Neural crest cell (in vitro differentiated cells): Measurements from ENCODE around the gene GNA14. TPM values are rescaled to one million over a fixed set of nuclear protein-coding genes. Genes with fewer than 3 reads are reported as not detected.

Experiments
- DNase-seq: peaks from one replicate; pipeline ENCODE4 v3.0.0; 2021; ENCODE audit warnings: low read depth, mixed read lengths, low spot score
- H3K27ac Mint-ChIP-seq: one replicate; pipeline ENCODE4 v1.8.0; 2021; ENCODE audit warnings: mild to moderate bottlenecking, mixed read lengths; ENCODE audit not compliant: unreplicated experiment
- H3K27me3 Mint-ChIP-seq: 2 replicates; pipeline ENCODE4 v1.8.0; 2021; ENCODE audit warnings: low read depth, mild to moderate bottlenecking, mixed read lengths
- H3K36me3 Mint-ChIP-seq: 2 replicates; pipeline ENCODE4 v1.8.0; 2021; ENCODE audit warnings: low read depth, mild to moderate bottlenecking, mixed read lengths
- H3K4me1 Mint-ChIP-seq: 2 replicates; pipeline ENCODE4 v1.8.0; 2021; ENCODE audit warnings: mixed read lengths
- H3K4me3 Mint-ChIP-seq: one replicate; pipeline ENCODE4 v1.8.0; 2021; ENCODE audit warnings: mild to moderate bottlenecking, mixed read lengths
- H3K9me3 Mint-ChIP-seq: 2 replicates; pipeline ENCODE4 v1.8.0; 2021; ENCODE audit warnings: mixed read lengths
- CTCF ChIP-seq: fragments of 200-600 bp; sonication (generic); conservative IDR thresholded peaks from 2 replicates; pipeline ENCODE4 v1.5.0; 2021; ENCODE audit warnings: antibody characterized with exemption, mild to moderate bottlenecking
- total RNA-seq: library from RNA; stranded (reverse); gene quantifications from 2 replicates; pipeline ENCODE4 v1.2.1, GENCODE V29; 2021

GNA14 gene
- total RNA-seq, 1 donor from 2014 or later, result not detected

GRCh38 chr9:77507212-77507961 lies 140.7 kb downstream of the GNA14 start:
- H3K27me3 Mint-ChIP-seq, result no peaks in the 10 kb centered on the region
- no peaks in the 10 kb centered on the region for H3K36me3 Mint-ChIP-seq
- no peak overlapping the region for H3K27ac Mint-ChIP-seq
- TF ChIP-seq CTCF, result no peak
- no peak overlapping the region for H3K4me3 Mint-ChIP-seq
- no peaks in the 10 kb centered on the region for H3K4me1 Mint-ChIP-seq
- H3K9me3 Mint-ChIP-seq, result peaks cover 3% of the 10 kb centered on the region
- no peak for DNase-seq

- Mint-ChIP-seq H3K4me3 (no peak overlapping the region), H3K36me3 (no peaks in the 10 kb centered on the region), H3K4me1 (no peaks in the 10 kb centered on the region), H3K9me3 (peaks cover 3% of the 10 kb centered on the region), H3K27ac (no peak overlapping the region), H3K27me3 (no peaks in the 10 kb centered on the region)
- DNase-seq, result no peak
- TF ChIP-seq CTCF, result no peak
Observed at GRCh38 chr9:77505232-77505631, 142.9 kb downstream of the GNA14 start.

- peaks cover 3% of the 10 kb centered on the region for H3K9me3 Mint-ChIP-seq
- H3K36me3 Mint-ChIP-seq, result no peaks in the 10 kb centered on the region
- H3K27me3 Mint-ChIP-seq, result no peaks in the 10 kb centered on the region
- TF ChIP-seq CTCF, result no peak
- H3K4me3 Mint-ChIP-seq, result no peak overlapping the region
- no peak overlapping the region for H3K27ac Mint-ChIP-seq
- no peaks in the 10 kb centered on the region for H3K4me1 Mint-ChIP-seq
- DNase-seq, result no peak
Observed at GRCh38 chr9:77502568-77502967, 145.6 kb downstream of the GNA14 start.

- DNase-seq, result no peak
- H3K4me1 Mint-ChIP-seq, result no peaks in the 10 kb centered on the region
- no peaks in the 10 kb centered on the region for H3K9me3 Mint-ChIP-seq
- TF ChIP-seq CTCF, result no peak
- no peaks in the 10 kb centered on the region for H3K27me3 Mint-ChIP-seq
- H3K27ac Mint-ChIP-seq, result no peak overlapping the region
- no peaks in the 10 kb centered on the region for H3K36me3 Mint-ChIP-seq
- H3K4me3 Mint-ChIP-seq, result no peak overlapping the region
Observed at GRCh38 chr9:77498891-77499290, 149.2 kb downstream of the GNA14 start.

- Mint-ChIP-seq H3K4me3 (no peak overlapping the region), H3K36me3 (no peaks in the 10 kb centered on the region), H3K27ac (no peak overlapping the region), H3K9me3 (no peaks in the 10 kb centered on the region), H3K4me1 (no peaks in the 10 kb centered on the region), H3K27me3 (no peaks in the 10 kb centered on the region)
- no peak for TF ChIP-seq CTCF
- DNase-seq, result no peak
Observed at GRCh38 chr9:77497322-77498198, 150.6 kb downstream of the GNA14 start.
